ENCODE data around the gene OTUD7B. TPM values are rescaled to one million over a fixed set of nuclear protein-coding genes. Genes with fewer than 3 reads are reported as not detected.

OTUD7B gene
- total RNA-seq, 4 donors from 2014 or later = 9.7 to 44.9 (median 28.8) TPM

DNA sequence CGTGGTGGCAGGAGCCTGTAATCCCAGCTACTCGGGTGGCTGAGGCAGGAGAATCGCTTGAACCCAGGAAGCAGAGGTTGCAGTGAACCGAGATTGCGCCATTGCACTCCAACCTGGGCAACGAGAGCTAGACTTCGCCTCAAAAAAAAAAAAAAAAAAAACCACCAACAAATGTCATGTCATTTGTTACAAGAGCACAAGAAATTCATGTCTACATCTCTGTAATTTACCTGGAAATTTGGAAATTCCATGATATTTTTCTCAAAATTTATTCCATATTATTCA lies 40.5 kb upstream of the OTUD7B start:
- H3K36me3 ChIP-seq = no peaks in the 10 kb centered on the region
- no peaks in the 10 kb centered on the region for H3K9me3 ChIP-seq
- intact Hi-C loops (cut with DNase I; ENCODE audit: low total_unique reads) = loop anchor here (5.0 kb wide), 1 partner anchor 89 kb away; no protein-coding TSS in a partner anchor
- DNase-seq = no peak
- H3K4me3 ChIP-seq = no peak overlapping the region
- H3K27ac ChIP-seq = no peak overlapping the region
- H3K4me1 ChIP-seq = no peaks in the 10 kb centered on the region
- no peak for TF ChIP-seq POLR2A (IDR thresholded peaks at IDR 0.05)
- no peak for TF ChIP-seq CTCF (IDR thresholded peaks at IDR 0.05)
- H3K27me3 ChIP-seq = no peaks in the 10 kb centered on the region

- Histone ChIP-seq H3K36me3 (no peaks in the 10 kb centered on the region), H3K4me1 (no peaks in the 10 kb centered on the region), H3K27me3 (no peaks in the 10 kb centered on the region), H3K9me3 (no peaks in the 10 kb centered on the region), H3K4me3 (no peak overlapping the region), H3K27ac (no peak overlapping the region)
- no peak for TF ChIP-seq CTCF (IDR thresholded peaks at IDR 0.05)
- no peak for TF ChIP-seq POLR2A (IDR thresholded peaks at IDR 0.05)
- intact Hi-C loops (cut with DNase I; ENCODE audit: low total_unique reads) = loop anchor here (5.0 kb wide), 1 partner anchor 88 kb away; no protein-coding TSS in a partner anchor
- no peak for DNase-seq
Observed at GRCh38 chr1:150049926-150050325, 39.4 kb upstream of the OTUD7B start.

DNA sequence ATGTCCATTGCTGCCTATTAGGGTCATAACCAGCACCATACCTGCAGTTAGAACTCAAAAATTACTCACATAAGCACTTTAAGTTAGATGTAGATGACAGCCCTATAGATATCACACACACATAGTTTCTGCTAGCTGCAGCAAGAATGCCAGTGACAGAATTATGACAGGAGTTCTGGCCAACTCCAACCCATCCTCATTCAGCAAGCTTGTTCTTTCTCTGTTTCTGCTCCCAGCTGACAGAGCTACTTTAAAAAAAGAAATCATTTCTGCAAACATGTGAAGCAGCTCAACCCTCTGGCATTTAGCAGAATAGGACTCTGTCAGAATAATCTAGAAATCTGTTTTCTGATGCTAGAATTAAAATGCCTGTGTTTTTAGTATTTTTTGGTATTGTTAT lies 23.8 kb upstream of the OTUD7B start:
- TF ChIP-seq POLR2A (IDR thresholded peaks at IDR 0.05) = no peak
- TF ChIP-seq CTCF (IDR thresholded peaks at IDR 0.05) = no peak
- Histone ChIP-seq H3K4me1 (no peaks in the 10 kb centered on the region), H3K27me3 (no peaks in the 10 kb centered on the region), H3K4me3 (no peak overlapping the region), H3K27ac (no peak overlapping the region), H3K9me3 (no peaks in the 10 kb centered on the region), H3K36me3 (no peaks in the 10 kb centered on the region)
- intact Hi-C loops (cut with DNase I; ENCODE audit: low total_unique reads) = no loop called here
- DNase-seq = no peak

DNA sequence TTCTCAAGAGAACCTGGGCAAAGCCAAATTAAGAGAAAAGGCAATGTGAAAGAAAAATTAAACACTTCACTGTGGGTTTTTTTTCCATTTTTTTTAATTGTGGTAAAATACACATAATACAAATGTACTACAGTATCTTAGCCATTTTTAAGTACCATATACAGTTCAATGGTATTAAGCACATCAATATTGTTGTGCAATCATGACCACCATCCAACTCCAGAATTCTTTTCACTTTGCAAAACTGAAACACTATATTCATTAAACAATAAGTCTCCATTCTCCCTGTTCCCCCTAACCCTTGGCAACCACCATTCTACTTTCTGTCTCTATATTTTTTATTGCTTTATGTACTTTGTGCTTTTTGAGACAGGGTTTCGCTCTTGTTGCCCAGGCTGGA lies 17.8 kb upstream of the OTUD7B start:
- no peaks in the 10 kb centered on the region for H3K36me3 ChIP-seq
- H3K9me3 ChIP-seq = no peaks in the 10 kb centered on the region
- no peak overlapping the region for H3K4me3 ChIP-seq
- H3K27ac ChIP-seq = no peak overlapping the region
- H3K27me3 ChIP-seq = no peaks in the 10 kb centered on the region
- TF ChIP-seq CTCF (IDR thresholded peaks at IDR 0.05) (no peak), POLR2A (IDR thresholded peaks at IDR 0.05) (no peak)
- intact Hi-C loops (cut with DNase I; ENCODE audit: low total_unique reads) = no loop called here
- H3K4me1 ChIP-seq = no peaks in the 10 kb centered on the region
- DNase-seq = no peak

DNA sequence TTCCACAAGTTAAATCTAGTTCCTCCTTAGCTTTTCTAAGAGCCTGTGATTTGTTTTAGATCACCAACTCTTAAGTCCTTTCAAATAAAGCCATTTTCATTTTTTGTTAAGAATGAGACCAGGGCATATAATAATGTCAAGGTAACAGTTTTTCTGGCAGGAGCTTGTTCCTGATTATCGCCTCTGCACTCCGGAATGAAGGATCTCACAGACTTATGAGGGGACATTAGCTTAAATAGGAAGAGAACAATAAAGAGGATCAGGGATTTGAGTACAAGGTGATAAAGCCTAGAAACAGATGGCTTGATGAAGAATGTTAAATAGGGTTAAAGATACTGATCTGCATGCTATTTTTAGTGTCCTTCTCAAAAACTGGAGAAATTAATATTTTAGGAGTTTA lies 13.6 kb upstream of the OTUD7B start:
- TF ChIP-seq POLR2A (IDR thresholded peaks at IDR 0.05) (no peak), CTCF (IDR thresholded peaks at IDR 0.05) (no peak)

More for the DNA sequence above, 13.6 kb upstream of the OTUD7B start:
- intact Hi-C loops (cut with DNase I; ENCODE audit: low total_unique reads) = no loop called here
- H3K36me3 ChIP-seq = no peaks in the 10 kb centered on the region
- H3K27me3 ChIP-seq = no peaks in the 10 kb centered on the region
- no peaks in the 10 kb centered on the region for H3K9me3 ChIP-seq
- H3K4me3 ChIP-seq = no peak overlapping the region
- DNase-seq = no peak
- no peaks in the 10 kb centered on the region for H3K4me1 ChIP-seq
- H3K27ac ChIP-seq = no peak overlapping the region
